HG02798 (cell line): ENCODE results near the gene ADGB.
A peak's percentile ranks its signal among the peaks of the same experiment; 100 is the strongest.
"Not testable (repeated sequence)": the region's sequence is repeated elsewhere in the genome, so short reads cannot be mapped to it uniquely, and the experiment has no call there.

Experiments
- ATAC-seq: cut with Tn5 transposase; IDR thresholded peaks from one replicate; pipeline ENCODE4 v1.9.1; 2021; ENCODE audit warnings: mild to moderate bottlenecking; ENCODE audit not compliant: unreplicated experiment, poor library complexity

ADGB gene

DNA sequence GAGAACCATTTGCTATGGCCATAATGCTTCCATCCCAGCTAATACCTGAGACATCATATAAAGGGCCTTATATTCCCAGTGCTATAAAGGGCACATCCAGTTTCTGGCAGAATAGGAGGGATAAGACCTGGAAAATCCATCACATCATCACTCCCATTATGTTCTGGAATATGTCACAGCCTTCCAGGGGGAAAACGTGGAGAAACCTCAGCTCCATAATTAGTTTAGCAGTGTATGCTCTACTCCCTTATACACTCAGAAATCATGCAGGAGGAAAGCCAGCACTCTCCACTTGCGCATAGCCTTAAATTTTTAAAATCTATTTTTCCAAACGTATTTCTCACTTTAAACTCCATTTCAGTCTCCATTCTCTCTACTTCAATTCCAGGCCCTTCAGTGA, 140.9 kb downstream of the ADGB start:
- no peak for ATAC-seq

DNA sequence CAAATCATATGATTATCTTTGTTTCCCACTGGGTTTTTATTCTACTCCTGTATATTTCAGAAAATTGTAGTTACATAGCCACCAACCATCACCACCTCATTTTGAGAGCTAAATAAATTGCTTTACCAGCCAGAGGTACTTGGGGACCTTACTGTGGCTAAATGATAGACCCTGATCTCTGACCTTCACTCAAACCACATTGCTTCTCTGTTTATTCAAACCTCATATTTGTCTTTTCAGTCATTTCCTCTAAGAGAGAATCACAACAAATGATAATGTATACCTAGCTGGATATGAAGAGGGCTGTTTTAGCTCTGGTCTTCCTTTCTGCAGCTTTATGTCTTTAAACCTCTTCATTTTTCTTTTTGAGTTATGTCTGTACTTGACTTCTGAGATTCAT, 142.8 kb downstream of the ADGB start:
- no peak for ATAC-seq

DNA sequence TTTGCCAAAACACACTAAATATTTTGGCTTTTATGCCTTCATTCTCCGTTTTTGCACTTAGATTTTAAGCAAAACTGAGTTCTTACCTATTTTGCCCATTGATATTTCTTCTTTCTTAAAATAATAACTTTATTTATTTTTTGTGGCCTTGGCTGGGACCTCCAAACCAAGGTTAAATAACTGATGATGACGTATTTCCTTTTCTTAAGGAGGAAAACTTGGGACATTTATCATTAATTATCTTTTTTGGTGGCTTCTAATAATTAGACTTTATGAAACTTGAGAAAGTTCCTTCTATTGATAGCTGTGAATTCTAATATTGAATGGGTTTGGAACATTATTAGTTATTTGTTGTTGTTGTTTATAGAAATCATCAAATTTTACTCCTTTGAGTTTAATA, 154.5 kb downstream of the ADGB start:
- ATAC-seq = no peak

DNA sequence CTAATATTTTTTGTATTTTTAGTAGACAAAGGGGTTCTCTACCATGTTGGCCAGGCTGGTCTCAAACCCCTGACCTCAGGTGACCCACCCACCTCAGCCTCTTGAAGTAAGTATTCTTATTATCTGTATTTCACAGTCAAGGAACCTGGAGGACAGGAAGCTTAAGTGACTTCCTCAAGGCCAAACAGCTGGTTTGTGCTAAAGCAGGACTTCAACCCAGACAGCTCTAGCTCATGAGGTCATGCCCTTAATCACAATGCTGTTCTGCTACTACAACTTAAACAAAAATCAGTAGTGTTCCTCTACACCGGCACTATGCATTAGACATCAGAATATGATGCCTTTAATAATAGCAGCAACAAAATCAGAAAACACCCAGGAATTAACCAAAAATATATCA, 168.9 kb downstream of the ADGB start:
- no peak for ATAC-seq

DNA sequence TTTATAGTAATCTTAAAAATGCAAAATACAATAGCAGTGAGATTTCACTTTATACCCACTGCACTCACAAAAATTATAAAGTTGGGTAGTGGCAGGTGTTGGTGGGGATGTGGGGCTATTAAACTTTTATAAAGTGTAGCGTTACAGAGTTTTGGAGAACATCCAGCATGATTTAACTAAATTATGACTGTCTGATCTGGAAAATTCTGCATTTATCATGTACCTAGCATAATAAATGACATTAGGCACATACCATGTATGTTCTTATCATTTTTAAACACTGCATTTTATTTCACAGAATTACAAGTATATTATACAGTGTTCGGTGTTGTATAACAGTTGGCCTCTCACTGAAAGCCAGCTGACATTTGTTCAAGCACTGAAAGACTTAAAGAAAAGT, 169.9 kb downstream of the ADGB start:
- ATAC-seq = no peak

DNA sequence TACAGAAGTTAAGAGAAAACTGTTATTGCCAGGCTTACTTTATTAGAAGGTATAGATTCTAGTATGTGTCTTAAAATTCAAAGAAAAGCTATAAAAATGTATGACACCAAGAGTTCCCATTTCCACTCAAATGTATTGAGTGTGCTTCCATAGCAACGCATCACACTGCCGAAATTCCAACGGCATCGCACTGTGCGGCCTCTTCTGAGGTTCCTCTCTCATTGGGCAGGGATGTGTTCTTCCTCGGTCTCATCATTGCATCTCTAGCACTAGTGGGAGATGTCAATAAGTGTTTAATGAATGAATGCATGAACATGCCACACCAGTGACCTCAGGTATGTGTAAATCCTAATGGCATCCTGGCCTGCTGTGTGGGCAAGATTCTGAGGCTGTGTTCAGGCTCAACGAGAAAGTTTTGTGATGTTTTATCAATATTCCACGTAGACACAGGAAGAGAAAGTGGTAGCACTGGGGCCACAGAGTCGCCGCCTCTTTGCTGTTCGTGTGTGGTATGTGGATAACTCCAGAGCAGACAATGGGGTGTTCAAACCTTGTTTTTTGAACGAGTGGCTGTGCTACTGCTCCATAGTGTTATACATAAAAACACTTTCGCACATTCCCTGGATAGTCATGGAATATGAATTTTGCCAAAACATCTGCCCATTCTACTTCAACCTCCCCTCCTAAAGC, 171.6 kb downstream of the ADGB start:
- ATAC-seq = no peak

DNA sequence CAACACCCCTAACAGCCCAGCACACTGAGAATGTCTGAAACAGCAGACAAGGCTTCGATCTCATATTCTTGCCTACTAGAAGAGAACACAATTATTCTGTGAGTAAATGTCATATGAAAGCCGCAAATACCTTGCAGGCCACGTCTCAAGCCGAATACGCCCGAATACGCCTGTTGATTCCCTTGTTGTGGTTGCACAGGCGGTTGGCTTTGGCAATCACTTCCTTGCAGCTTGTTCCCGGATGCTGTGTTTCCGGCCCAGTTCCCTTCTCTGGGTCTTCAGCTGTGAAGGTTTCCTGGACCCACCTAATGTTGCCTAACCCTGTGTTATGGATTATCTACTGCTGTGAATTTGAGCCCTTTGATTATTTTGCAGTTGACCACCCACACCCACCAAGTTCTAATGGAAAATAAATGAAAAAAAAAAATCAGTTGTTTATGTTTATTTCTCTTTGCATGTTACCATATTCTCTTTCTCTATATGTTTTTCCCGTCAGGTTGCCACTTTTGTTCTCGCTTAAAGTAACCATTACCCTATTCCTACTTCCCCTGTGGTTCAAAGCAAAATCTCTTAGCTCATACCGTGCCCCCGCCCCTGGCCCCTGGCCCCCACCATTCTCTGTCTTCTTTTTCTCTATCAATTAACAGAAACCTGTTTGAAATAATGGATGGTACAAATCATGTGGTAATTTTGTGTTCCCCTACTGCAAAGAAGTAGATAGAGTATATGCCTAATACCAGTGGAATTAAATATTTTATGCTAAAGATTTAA, 172.4 kb downstream of the ADGB start:
- no peak for ATAC-seq

DNA sequence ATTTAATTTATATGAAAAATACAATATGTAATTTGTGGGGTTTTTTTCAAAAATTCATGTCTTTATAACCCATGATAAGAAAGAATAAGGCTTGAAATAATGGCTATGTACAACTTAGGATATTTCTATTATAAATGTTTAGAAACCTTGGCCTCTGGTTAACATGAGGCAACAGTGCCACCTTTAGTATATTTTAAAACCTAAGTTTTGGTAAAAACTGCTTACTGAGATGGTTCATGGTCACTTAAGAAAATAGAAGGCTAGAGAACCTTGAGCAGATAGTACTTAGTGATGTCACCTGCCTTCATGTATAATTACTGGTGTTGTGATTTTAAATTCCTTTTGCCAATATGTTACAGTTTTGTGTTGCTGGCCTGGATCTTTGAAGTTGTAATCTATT, 176.4 kb downstream of the ADGB start:
- ATAC-seq = no peak

DNA sequence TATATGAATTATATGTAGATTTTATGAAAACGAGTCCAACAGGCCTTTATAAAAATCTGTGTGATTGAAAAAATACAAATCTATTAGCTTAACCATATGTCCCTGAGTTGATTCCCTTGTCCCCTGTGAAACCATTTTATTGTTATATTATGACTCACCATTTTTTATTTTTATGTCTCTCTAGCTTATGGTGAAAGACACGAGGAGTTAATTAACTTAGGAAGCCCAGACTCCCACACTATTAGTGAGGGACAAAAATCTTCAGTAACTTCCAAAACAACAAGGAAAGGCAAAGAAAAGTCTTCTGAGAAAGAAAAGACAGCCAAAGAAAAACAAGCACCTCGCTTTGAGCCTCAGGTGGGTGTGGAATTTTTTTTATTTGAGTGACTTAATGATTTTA, 183.1 kb downstream of the ADGB start:
- no peak for ATAC-seq

DNA sequence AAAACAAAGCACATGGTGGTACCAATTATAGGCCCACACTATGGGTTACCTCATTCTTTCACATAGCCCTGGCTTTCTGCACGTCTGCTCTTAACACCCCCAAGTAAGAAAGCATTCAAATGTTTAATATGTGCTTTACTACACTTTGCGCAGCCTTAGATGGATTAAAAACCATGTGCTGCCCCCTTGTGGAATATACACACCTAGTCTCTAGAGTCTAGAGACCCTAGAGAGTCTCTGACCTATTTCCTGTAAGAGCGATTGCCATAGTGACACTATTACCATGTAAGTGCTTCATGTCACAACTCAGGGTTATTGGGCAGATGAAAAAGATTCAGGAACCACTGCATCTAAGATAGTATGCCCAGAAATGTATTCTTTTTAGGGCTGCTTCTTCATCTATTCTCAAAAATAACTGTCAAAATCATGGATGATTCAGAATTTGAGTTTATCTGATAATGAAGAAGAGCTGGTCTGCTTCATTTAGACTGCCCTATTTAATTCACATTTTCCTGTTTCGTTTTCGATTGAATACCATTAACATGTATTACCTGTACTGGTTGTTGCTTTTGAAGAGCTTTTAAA, 186.3 kb downstream of the ADGB start:
- peak; percentile 96 for ATAC-seq

DNA sequence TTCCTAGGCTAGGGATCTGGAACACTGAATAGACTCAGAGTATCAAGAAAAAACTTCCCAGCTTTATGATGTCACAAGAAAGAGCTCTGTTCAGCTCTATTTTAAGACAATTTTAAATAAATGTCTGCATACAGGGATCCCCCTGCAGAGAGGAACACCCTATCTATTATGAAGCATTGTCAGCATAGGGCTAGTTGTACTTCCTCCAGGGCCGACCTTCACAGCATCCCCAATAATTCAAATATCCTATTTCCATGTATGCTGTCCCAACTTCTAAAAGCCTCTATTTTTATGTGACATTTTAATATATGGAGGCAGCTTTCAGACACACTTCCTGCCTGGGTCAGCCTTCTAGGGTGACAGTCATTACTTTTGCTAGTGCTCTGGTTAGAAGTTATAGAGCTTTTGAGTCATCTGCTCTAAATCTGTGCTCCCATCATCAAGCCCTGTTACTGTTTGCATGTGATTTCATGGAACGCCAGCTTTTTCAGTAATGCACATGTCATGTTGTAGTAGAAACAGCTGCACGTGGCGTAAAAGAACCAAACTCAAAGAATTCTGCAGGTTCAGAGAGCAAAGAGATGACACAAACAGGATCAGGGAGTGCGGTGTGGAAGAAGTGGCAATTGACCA, 189.2 kb downstream of the ADGB start:
- ATAC-seq = no peak

DNA sequence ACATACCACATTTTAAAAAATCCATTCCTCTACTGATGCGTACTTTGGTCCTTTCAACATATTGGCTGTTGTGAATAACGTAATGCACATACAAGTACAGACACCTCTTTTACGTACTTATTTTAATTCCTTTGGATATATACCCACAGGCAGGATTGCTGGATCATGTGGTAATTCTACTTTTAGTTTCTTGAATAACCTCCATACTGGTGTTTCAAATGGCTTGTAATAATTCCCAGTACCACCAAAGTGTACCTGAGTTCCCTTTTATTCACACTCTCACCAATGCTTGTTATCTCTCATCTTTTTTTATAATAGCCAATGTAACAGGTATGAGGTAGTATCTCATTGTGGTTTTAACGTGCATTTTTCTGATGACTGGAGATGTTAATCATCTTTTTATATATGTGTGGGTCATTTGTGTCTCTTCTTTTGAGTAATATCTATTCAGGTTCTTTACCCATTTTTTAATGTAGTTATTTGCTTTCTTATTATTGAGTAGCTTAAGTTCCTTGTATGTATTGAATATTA, 191.9 kb downstream of the ADGB start:
- ATAC-seq = no peak

DNA sequence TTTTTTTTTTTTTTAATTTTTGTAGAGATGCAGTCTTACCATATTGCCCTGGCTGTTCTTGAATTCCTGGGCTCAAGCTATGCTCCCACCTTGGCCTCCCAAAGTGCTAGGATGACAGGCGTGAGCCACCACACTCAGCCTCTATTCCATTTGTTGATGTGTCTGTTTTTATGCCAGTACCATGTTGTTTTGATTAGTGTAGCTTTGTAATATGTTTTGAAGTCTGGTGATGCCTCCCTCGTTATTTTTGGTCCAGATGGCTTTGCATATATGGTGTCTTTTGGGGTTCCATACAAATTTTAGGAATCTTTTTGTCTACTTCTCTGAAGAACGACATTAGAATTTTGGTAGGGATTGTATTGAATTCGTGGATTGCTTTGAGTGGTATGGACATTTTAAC, 193.2 kb downstream of the ADGB start:
- ATAC-seq = no peak

DNA sequence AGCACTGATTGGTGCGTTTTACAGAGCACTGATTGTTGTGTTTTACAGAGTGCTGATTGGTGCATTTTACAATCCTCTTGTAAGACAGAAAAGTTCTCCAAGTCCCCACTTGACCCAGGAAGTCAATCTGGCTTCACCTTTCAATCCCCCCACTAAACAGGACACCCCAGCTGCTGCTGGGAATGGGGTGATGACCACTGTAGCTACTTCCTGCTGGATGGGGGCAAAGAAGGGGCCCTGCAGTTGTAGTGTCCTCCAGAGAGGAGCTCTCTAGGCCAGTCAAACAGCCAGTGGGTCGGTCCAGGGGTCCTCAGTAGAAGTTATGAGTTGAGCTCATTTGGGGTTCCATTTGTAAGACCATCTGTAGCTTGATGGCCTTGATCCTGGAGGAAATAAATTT, 194.4 kb downstream of the ADGB start:
- not testable (repeated sequence) for ATAC-seq

DNA sequence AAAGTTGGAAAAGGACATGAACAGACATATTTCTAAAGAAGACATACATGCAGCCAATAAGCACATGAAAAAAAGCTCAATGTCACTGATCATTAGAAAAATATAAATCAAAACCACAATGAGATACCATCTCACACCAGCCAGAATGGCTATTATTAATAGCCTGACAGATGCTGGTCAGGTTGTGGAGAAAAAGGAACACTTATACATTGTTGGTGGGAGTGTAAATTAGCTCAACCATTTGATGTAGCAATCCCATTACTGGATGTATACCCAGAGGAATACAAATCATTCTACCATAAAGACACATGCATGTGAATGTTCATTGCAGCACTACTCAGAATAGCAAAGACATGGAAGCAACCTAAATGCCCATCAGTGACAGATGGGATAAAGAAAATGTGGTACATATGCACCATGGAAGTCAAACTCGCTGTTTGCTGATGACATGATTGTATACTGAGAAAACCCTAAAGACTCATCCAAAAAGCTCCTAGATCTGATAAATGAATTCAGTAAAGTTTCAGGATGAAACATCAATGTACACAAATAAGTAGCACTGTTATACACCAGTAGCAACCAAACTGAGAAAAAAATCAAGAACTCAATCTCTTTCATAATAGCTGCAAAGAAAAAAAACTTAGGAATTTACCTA, 196.8 kb downstream of the ADGB start:
- ATAC-seq = no peak

DNA sequence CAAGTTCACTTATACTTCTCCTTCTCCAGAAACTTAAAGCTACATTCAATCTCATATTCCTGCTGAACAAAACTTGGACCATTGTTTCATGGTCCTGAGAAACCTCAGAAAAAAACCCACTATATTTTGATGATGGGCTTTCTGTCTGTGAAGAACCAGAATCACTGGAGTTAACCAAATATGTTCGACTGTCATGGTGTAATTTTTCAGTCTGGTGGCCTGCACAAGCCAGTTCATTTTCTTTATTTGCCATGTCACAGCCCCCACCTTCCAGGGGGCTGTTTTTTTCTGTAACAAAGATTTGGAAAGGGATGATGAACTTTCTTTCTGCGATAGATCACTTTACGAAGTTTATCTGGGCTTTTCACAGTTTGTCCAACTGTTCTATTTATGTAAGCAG, 204.4 kb downstream of the ADGB start:
- not testable (repeated sequence) for ATAC-seq

DNA sequence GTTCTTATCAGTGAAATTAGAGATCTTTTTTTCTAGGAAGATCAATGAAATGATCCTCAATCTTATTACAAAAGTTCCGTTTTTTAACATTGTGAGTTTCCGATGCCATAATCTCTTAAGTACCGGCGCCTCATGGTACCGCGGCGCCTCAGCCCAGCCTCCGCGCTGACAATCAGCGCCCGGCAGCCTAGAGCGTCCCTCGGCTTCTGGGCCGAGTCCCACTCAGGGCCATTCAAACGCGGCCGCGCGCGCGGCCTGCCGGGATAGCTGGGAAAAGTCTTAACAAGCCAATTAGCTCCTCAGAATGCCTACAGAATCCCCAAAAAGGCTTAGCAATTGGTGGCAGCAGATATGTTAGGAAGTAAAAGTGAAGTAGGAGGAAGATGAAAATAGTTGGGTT, 204.8 kb downstream of the ADGB start:
- ATAC-seq = no peak

DNA sequence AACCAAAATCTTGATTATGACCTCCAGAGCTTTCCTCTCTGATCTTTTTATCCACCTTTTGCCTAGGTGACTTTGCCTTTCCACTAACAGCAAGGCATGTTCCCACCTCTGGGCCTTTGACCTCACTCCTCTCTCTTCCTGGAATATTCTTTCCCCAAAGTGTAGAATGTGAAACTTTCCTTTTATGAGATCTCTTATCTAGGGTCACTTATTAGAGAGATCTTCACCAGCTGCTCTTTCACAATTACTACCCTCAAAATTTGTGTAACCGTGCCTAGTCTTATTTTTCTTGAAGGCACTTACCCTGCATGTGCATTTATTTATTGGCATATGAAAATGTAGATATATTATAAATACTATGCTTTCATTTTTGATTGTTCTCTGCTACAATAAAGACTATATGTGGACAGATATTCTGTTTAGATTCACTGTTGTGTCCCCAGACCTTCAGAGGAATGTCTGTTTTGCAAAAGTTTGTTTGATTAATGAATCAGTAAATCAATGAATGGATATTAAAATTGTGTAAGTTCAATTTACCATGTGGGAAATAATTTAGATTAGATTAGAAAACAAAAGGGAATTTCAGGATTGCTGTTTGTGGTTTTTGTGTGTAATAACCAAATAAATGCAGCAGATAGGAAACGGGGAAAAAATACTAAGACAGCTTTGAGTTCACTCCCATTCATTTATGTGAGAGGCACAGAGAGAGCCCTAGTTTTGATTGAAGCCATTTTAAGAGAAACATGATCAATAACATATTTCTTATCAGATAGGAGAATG, 207.0 kb downstream of the ADGB start:
- no peak for ATAC-seq

DNA sequence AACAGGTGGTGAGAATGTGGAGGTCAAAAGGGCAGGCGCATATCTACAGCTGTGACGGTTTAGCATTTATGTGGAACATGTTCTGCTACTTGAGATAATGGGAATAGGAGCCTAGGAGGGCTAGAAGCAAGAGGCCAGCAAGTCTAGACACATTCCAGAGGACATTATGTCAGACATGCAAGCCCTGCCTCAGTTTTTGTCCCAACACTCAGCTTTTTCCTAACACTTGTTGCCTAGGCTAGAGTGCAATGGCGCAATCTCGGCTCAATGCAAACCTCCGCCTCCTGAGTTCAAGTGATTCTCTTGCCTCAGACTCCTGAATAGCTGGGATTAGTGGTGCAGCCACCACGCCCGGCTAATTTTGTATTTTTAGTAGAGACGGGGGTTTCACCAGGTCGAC, 210.2 kb downstream of the ADGB start:
- ATAC-seq = not testable (repeated sequence)
